Measurements from ENCODE around the gene GAB2.

GRCh38 chr11:78379039-78379670 lies 38.5 kb downstream of the GAB2 start:
- TF ChIP-seq EZH2 (IDR thresholded peaks at IDR 0.05) = no peak
- no peak for TF ChIP-seq POLR2AphosphoS5 (IDR thresholded peaks at IDR 0.05; ENCODE audit: borderline replicate concordance, low read depth, low read length)
- TF ChIP-seq FOXP2 (optimal IDR thresholded peaks at IDR 0.05; ENCODE audit: control extremely low read depth, extremely low read length, insufficient read depth) = no peak

Measured in SK-N-MC (cell line).